ENCODE measurements around the gene BAG2.
A peak's percentile ranks its signal among the peaks of the same experiment; 100 is the strongest.

BAG2 gene

DNA sequence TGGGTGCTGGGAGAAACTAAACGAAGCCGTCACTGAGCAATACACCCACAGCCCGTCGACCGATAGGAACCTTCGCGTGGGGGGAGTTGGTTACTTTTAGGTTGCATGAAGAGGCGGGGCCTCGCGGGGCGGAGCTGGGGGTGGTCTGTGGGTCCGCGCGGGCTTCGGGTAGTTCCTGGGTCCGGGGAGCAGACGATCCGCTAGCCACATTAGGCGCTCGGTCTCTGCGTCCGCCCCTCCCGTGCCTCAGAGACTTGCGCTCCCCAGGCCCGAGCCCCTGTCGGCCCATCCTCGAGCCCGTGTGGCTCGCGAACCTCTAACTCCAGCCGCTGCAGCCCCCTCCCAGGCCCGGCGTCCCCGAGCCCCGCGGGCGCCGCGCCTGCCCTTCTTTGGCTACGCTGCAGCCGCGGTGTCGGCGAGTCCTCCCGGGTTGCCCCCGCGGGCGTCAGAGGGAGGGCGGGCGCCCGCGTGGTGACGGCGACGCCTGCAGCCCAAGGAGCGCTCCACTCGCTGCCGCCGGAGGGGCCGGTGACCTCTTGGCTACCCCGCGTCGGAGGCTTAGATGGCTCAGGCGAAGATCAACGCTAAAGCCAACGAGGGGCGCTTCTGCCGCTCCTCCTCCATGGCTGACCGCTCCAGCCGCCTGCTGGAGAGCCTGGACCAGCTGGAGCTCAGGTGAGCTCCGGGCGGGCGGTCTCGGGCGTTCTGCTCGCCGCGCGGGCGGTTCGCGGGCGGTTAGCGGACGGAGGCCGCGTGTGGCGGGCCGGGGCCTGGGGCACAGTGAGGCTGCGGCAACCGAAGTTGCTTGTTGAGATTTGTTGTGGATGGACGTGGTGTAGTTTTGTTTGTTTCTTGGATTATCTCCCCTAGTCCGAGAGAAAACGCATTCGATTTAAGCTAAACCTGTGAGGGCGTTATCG is at the start of gene BAG2:
TSS of gene BAG2 (plus strand) at position 191 of the 920 bp plus-strand sequence. CDS start at position 563, 372 bp downstream.
- peak; percentile 74 to 75 for DNase-seq (ENCODE audit: low read depth in 2 of 2)

DNA sequence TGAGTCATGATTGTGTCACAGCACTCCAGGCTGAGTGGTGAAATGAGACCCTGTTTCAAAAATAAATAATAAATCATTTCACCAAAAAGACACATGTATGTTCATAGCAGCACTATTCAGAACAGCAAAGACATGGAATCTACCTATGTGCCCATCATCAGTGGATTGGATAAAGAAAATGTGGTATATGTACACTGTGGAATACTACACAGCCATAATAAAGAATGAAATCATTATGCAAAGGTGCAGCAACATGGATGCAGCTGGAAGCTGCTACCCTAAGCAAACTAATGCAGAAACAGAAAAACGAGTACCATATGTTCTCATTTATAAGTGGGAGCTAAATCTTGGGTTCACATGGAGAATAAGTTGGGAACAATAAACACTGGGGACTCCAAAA is 49.0 kb upstream of the BAG2 start:
- DNase-seq (ENCODE audit: low read depth in 2 of 2): no peak

DNA sequence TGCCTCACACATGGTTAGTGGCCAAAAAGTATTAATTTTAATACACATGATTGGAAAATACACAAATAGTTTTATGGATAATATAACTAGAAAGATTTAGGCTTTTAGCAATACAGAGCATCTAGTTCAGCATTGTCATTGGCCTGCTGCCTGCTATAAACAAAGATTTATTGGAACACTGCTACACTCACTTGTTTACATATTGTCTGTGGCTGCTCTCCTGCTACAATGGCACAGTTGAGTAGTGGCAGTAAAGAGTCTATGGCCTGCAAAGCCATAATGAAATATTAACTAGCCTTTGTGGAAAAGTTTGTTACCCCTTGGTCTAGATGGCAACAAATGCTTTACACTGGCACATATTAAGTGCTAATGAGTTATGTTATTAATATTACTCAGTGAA is 44.4 kb upstream of the BAG2 start:
- DNase-seq (ENCODE audit: low read depth in 2 of 2): no peak

DNA sequence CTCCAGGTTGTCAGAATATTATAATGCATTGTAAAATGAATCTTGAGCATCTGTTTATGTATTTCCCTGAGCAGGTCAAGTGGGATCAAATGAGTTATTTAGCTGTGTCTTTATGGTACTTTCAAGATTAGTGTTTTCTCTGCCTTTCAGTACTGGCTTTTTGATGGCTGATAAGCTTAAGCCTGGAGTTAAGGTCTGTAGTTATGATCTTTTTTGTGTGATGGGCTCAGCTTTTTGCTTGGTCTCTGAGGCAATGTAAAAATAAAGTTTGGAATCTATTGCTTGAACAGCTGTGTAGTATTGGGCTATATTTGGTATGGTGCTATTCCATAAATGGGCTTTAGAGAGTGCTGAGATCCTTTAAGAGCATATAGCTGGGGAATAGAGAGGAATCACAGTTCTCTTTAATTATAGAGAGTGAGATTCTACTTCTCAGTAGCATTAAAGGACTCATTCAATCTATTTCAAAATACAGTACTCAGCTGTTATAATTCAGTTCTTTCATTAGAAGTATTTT is 41.4 kb upstream of the BAG2 start:
- DNase-seq (ENCODE audit: low read depth in 2 of 2): no peak

DNA sequence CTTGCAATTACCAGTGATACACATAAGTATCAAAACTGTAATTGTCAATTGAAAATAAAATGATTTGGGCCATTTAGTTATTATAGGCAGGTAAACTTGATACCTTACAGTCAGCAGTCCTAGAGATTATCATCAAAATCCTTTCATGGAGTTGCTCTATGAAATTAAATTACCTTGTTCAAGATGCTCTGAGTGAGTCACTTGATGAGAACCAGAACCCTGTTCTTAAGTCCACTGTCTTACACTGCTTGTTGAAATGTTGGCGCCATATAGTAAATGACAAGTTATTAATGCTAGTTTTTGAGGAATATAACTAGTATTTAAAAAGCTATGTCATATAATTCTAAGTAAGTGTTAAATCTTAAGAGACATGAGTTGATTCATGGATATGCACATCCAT is 37.2 kb upstream of the BAG2 start:
- DNase-seq (ENCODE audit: low read depth in 2 of 2): no peak

DNA sequence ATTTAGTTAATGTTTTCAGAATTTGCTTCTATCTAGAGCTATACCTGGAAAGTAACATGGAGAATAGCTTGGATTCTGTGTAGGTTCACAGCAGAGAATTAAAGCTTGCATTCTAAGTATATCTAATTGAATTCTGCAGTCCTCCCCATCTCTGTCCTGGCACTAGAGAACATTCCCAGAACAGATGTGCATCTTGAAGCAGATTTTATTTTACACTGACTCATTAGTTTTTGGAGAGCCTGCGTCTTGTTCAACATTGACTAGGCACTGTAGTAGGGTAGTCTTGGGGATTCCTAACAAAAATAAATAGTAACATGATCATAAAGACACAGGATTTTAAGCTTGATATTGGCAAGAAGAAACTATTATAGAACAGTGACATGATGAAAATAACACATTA is 36.2 kb upstream of the BAG2 start:
- DNase-seq (ENCODE audit: low read depth in 2 of 2): no peak

DNA sequence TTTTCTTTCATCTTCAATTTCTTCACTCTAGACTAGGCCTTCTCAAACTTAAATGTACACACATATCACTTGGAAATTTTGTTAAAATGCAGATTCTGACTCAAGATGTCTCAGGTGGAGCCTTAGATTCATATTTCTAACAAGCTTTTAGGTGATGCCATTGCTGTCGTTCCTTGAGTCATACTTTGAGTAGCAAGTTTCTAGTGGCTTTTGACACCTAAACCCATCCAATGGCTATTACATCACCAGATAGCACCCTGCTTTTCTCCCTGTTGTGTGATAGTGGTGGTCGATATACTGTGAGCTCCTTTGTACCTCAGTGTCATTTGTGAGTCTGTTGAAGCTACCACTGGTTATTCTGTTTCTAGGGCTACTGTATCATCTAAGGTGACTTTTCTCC is 34.8 kb upstream of the BAG2 start:
- no peak for DNase-seq (ENCODE audit: low read depth in 2 of 2)

DNA sequence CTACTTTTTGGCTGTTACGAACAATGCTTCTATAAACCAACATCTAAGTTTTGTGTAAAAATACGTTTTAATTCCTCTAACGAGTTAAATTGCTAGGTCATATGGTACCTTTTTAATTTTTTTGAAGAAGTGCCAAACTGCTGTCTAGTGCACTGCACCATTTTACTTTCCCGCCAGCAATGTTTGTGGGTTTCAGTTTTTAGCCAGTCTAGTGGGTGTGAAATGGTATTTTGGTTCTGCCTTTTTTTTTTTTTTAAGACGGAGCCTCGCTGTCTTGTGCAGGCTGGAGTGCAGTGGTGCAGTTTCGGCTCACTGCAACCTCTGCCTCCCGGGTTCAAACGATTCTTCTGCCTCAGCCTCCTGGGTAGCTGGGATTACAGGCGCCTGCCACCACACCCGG is 34.1 kb upstream of the BAG2 start:
- no peak for DNase-seq (ENCODE audit: low read depth in 2 of 2)

DNA sequence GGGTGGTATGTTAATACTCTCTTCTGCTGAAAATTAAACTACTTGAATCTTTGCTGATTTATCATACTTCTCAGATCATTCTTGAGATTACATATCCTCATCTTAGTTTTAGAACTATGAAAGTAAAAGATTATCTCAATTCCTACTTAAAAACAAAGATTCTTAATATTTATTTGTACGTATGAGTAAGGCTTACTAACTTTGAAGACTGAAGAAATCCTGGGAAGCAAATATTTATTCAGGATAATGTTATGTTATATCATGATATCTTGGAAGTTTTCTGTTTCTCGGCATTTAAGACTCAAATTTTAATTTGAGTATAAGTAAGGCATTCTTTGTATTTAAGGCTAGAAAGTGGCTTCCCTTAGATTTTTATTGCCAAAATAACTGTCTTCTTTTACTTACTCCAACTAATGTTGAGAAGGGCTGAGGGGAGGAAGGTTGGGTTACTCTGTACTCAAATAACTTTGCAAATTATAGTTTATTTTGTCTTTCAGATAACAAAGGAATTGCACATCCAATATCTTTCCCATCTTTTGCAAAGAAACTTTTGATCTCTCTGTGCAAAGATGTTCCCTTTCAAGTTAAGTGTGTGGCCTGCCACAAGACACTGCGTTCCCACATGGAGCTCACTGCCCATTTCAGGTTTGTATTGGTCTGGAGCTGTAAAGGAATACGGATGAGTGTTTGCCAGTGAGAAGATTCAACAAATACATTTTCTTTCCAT is 30.5 kb upstream of the BAG2 start:
- DNase-seq (ENCODE audit: low read depth in 2 of 2): no peak

DNA sequence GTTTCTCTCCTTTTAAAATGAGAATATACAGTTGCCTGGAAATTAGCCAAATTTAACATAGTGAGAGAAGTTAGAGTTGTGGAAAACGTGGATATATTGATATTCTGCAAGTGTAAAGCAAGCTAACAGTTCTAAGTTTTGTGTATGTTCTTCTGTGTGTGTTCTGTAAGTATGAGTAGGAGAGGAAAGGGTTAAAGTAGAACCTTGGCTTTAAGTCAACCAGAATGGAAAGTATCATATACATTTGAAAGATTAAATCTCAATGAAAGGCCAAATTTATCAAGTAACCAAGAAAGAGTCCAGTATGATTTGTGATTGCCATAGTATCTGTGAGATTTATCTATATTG is 30.0 kb upstream of the BAG2 start:
- no peak for DNase-seq (ENCODE audit: low read depth in 2 of 2)

DNA sequence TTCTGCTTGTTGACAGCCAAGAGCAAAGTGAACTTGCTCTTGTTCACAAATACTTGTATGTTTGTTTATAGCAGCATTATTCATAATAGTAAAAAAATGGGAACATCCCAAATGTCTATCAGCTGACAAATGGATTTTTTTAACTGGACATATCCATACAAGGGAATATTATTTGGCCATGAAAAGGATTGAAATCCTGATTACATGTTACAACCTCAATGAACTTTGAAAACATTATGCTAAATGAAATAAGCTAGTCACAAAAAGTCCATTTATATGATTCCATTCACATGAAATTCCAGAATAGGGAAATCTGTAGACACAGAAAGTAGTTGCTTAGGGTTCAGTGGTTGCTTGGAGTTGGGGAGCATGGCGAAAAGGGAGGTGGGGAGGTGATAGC is 28.4 kb upstream of the BAG2 start:
- DNase-seq (ENCODE audit: low read depth in 2 of 2): no peak

DNA sequence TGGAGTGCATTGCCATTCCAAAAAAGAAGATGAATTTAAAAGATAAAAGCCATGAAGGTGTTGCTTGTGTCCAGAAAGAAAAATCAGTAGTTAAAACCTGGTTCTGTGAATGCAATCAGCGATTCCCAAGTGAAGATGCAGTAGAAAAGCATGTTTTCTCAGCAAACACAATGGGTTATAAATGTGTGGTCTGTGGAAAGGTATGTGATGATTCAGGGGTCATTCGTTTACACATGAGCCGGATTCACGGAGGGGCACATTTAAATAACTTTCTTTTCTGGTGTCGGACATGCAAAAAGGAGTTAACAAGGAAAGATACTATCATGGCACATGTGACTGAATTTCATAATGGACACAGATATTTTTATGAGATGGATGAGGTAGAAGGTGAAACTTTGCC is 24.7 kb upstream of the BAG2 start:
- DNase-seq (ENCODE audit: low read depth in 2 of 2): no peak

DNA sequence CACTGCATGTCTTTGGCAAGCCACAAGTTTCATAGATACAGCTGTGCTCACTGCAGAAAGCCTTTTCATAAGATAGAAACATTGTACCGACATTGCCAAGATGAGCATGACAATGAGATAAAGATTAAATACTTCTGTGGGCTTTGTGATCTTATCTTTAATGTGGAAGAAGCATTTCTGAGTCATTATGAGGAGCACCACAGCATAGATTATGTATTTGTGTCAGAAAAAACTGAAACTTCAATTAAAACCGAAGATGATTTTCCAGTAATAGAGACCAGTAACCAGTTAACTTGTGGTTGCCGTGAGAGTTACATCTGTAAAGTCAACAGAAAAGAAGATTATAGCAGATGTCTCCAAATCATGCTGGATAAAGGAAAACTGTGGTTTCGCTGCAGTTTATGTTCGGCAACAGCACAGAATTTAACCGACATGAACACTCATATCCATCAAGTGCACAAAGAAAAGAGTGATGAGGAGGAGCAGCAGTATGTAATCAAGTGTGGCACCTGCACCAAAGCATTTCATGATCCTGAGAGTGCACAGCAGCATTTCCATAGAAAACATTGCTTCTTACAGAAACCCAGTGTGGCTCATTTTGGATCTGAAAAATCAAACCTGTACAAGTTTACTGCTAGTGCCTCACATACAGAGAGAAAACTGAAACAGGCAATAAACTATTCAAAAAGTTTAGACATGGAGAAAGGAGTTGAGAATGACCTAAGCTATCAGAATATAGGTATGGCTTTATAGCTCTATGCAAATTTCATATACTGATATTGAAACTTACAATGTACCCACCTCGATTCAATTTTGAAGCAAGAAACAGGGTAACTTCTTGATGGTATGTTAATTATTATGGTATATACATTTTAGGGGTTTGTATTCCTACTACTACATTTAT is 23.9 kb upstream of the BAG2 start:
- no peak for DNase-seq (ENCODE audit: low read depth in 2 of 2)

DNA sequence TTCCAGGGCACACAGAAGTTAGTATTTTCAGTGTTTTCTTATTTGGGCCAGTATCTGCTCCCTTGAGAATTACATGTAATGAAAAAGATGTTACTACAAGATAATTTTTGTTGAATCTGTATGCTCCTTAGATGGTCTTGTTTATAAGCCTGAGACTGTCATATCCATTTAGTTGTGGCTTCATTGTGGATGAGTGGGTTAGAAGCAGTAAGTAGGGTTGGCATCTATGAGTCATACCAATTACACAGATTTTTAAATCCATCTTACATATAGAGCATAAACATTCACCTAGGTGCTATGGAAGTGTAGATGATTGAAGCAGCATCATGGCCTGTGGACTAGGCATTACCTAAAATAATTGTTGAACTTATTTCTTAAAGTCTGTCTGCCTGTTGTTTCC is 13.5 kb upstream of the BAG2 start:
- DNase-seq (ENCODE audit: low read depth in 2 of 2): no peak

DNA sequence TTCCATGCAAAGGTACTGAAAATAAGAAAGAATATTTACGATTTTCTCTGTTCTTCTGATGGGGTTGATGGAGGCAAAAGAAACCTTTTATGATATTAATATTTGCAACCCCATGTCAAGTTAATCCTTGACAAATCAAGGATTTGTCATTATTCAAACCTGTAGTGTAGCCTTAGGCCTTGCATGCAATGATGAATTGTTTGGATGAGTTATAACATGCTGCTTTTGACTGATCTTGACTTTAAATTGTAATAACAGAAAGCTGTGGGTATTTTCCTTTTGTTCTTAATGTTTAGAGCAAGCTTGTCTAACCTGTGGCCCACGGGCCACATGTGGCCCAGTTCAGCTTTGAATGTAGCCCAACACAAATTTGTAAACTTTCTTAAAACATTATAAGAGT is 13.0 kb upstream of the BAG2 start:
- DNase-seq (ENCODE audit: low read depth in 2 of 2): no peak

DNA sequence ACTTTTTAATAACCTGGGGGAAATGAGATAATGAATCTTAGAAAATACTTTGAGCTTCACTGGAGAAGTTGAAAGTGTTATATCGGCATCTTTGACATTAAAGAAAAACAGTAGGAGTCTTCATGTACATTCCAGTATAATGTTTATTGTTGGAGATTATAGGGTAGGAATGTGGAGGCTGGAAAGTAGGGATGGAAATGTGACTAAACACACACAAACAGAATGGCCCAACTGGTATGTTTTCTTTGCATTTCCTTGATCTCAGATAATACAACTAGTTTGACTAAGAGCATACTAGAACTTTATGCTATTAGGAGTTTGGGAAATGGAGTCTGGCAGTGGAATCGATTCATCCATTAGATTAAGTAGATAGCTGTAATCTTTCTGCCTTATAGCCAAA is 10.1 kb upstream of the BAG2 start:
- no peak for DNase-seq (ENCODE audit: low read depth in 2 of 2)

DNA sequence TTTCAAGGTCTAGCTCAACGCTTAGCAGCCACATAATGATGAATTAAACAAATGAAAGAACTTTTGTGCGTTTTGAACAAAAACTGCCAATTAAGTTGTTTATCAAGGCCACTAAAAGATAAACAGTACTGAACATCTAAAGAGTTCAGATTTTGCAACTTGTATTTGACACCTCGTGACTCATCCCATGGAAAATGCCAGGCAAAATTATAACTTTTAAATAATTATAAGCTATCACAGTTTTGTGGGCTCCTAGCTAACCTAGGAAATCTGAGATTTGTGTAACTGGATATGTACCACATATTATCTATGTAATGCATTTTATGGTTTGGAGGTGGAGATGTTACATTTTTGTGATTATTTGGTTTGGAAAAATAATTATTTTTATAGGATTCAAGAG is 9.6 kb upstream of the BAG2 start:
- no peak for DNase-seq (ENCODE audit: low read depth in 2 of 2)

DNA sequence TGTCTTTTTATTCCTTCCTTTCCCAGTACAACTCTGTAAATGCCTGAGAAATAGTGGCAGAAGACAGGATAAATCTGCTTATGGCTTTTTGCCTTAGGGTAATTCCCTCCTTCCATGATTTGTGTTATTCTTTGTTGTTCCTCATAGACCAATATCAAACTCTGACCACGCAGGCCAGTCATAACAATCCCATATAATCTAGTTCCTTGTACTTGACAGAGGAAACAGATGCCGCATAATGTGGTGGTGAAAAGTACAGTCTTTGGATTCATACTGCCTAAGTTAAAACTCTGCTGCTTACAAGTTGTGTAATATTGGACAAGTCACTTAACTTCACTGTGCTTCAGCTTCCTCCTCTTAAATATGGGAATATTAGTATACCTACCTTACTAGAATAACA is 8.2 kb upstream of the BAG2 start:
- no peak for DNase-seq (ENCODE audit: low read depth in 2 of 2)

DNA sequence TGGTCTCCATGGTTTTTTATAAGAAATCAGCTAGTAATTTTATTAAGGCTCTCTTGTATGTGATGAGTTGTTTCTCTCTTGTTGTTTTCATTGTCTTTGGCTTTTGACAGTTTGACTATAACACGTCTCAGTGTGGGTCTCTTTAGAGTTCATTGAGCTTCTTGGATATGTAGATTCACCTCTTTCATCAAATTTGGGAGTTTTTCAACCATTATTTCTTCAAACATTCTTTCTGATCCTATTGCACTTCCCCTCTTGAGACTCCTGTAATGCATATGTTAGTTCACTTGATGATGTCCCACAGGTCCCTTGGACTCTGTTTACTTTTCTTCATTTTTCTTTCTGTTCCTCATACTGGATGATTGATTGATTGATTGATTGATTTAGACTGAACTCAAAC is 7.0 kb upstream of the BAG2 start:
- no peak for DNase-seq (ENCODE audit: low read depth in 2 of 2)

DNA sequence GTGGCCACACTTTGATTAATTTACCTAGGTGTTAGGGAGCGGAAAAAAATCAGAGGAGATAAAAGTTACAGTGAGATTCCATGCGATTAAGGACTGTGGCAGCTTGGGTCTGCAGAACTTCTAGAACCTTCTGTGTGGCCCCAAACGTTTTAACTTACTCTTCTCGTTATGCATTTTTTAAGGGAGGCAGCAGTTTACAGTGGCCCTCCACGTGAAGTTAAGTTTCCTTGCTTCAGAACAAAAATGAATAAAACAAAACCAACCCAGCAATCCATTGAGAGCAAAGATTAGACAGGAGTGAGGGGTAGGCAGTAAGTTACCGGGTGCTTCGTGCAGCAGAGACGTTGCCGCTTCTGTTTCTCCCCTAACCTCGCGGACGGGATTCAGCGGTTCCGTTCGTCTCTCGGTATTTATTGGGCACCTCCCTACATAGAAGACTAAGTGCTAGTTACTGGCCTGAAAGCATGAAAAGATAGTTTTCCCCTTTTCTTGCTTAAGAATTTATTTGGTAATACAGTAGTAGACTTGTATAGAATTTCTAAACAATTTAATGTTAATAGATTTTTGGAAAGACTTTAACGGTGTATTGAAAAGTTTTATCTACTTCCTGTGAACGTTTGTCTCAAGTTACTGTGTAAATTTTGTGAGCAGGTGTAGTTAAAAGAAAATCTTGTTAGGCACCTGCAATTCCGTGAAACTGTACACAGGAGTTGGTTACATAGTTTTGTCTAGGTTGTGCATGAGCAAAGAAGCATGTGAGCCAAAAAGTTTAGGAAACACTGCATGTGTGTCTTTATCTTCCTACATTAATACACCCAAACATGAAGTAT is 1.1 kb downstream of the BAG2 start:
- DNase-seq (ENCODE audit: low read depth in 2 of 2): no peak

DNA sequence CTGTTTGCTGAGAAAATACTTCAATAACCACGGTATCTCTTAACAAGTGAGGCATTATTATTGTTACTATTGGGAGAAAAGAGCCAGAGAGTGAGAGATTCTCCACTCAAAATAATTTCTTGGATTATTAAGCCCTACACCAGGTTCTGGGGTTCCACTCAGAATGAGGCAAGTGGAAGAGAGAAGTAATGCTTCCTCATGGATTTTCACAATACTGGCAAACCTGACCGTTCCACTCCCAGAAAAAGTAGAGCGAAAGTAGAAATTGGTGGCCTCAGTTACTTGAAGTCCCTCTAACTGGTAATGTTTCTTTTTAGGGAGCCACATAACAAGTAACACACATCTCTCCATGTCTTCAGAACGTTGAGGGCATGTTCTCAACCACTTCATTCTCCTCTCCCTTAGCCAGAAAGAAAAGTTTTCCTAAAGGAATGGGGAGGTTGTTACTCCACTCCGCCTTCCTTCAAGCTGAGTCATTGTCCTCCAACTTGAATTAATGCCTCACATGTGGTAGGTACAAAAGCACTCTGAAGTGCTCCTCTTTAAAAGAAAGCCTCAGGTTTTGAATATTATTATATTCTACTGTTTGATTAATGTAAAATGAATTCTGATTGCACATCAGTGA is 1.9 kb downstream of the BAG2 start:
- DNase-seq (ENCODE audit: low read depth in 2 of 2): peak; percentile 64 to 65

All from fibroblast of skin of left quadriceps (primary cell).